ENCODE data around the gene EIF4G1.

- no peak; the same call in 1 of the 2 replicates for TF ChIP-seq POLR2AphosphoS5 (IDR thresholded peaks at IDR 0.05; ENCODE audit: borderline replicate concordance, low read depth, low read length)
- no peak for TF ChIP-seq EZH2 (IDR thresholded peaks at IDR 0.05)
Observed at GRCh38 chr3:184347321-184348056, 33.1 kb downstream of the EIF4G1 start.

Data from SK-N-MC (cell line).